GM12878 (cell line): ENCODE measurements around the gene NAA38. TPM values are rescaled to one million over a fixed set of nuclear protein-coding genes. Genes with fewer than 3 reads are reported as not detected.
A peak's percentile ranks its signal among the peaks of the same experiment; 100 is the strongest.

ENCODE experiments used
- ATAC-seq: fragments of 200-7000 bp; cut with Tn5 transposase; 3 replicates; pipeline ENCODE4 v1.9.1; 2020; ENCODE audit warnings: mild to moderate bottlenecking, moderate library complexity
- BruUV-seq: library from RNA; stranded (reverse); fragments of 400-500 nt; replicated peaks from 2 replicates; lab custom pipeline; 2021; lab: Mats Ljungman, UMichigan
- CTCF ChIA-PET: fragments of 300-600 bp; sonication (Branson Sonifier 250); formaldehyde crosslinking; extraction: SDS; loops from one replicate; lab custom pipeline; 2021; ENCODE audit warnings: inconsistent platforms; lab: Yijun Ruan, JAX
- POLR2A ChIA-PET: fragments of 350-600 bp; formaldehyde crosslinking; extraction: SDS; loops from one replicate; lab custom pipeline; 2021; ENCODE audit warnings: inconsistent platforms; lab: Charles Lee
- RAD21 ChIA-PET: fragments of 300-600 bp; sonication (Branson Sonifier 250); formaldehyde crosslinking; loops from one replicate; lab custom pipeline; 2023; ENCODE audit warnings: antibody characterized with exemption; ENCODE audit not compliant: unreplicated experiment; lab: Charles Lee
- SMC1A ChIA-PET: fragments of 300-600 bp; sonication (Branson Sonifier 250); formaldehyde crosslinking; loops from one replicate; lab custom pipeline; 2023; ENCODE audit not compliant: unreplicated experiment, uncharacterized antibody; lab: Charles Lee
- DNase-seq: peaks from one replicate; pipeline ENCODE4 v3.0.0-alpha.2; 2011; ENCODE audit warnings: low read depth, low spot score
- FAIRE-seq: peaks from 3 replicates; lab custom pipeline; 2011; peaks lifted over from hg19 to GRCh38; lab: Jason Lieb, UNC
- H2AFZ ChIP-seq: 2 replicates; pipeline ENCODE4 v1.6.0; 2011; ENCODE audit warnings: low read depth, low read length, control low read depth; ENCODE audit not compliant: control insufficient read depth
- H3K27ac ChIP-seq: 2 replicates; pipeline ENCODE4 v1.5.1; 2011; ENCODE audit warnings: control low read depth; ENCODE audit not compliant: control insufficient read depth, insufficient read depth
- H3K27me3 ChIP-seq, 2 experiments: replicated peaks in 1 of 2; 2 replicates each; pipeline versions ENCODE4 v1.6.0 to v1.6.1; 2011; ENCODE audit warnings: low read length in 1 of 2; ENCODE audit not compliant: control insufficient read depth in 2 of 2, insufficient read depth in 2 of 2
- H3K36me3 ChIP-seq, 2 experiments: 2 replicates each; pipeline ENCODE4 v1.5.1; 2011; ENCODE audit warnings: low read length in 1 of 2; ENCODE audit not compliant: control insufficient read depth in 2 of 2, insufficient read depth in 2 of 2
- H3K4me1 ChIP-seq: 2 replicates; pipeline ENCODE4 v1.6.1; 2011; ENCODE audit warnings: mild to moderate bottlenecking, low read length, moderate library complexity, mixed read lengths; ENCODE audit not compliant: control insufficient read depth, insufficient read depth
- H3K4me2 ChIP-seq: 2 replicates; pipeline ENCODE4 v1.6.0; 2011; ENCODE audit warnings: control low read depth; ENCODE audit not compliant: control insufficient read depth, insufficient read depth
- H3K4me3 ChIP-seq: fragments of 200-600 bp; sonication (generic); 2 replicates; pipeline ENCODE4 v1.5.1; 2016
- H3K79me2 ChIP-seq: 2 replicates; pipeline ENCODE4 v1.6.0; 2011; ENCODE audit warnings: low read length; ENCODE audit not compliant: control insufficient read depth, insufficient read depth
- H3K9ac ChIP-seq: 2 replicates; pipeline ENCODE4 v1.8.0; 2011; ENCODE audit warnings: low read length, control low read depth, mixed read lengths; ENCODE audit not compliant: control insufficient read depth, insufficient read depth
- H3K9me3 ChIP-seq: replicated peaks from 3 replicates; pipeline ENCODE4 v1.5.1; 2011; ENCODE audit warnings: mild to moderate bottlenecking, low read length; ENCODE audit not compliant: control insufficient read depth, insufficient read depth
- H4K20me1 ChIP-seq: 2 replicates; pipeline ENCODE4 v1.6.0; 2011; ENCODE audit not compliant: control insufficient read depth, insufficient read depth
- BHLHE40 ChIP-seq, 2 experiments: fragments of 450-650 bp in 1 of 2; IDR thresholded peaks; 2 replicates each; pipeline ENCODE4 v1.6.1; 2011 to 2017; ENCODE audit warnings: low read depth in 2 of 2, borderline replicate concordance in 1 of 2, improper control_type of control experiment in 1 of 2, low read length in 1 of 2, mild to moderate bottlenecking in 1 of 2
- BMI1 ChIP-seq: fragments of 450-650 bp; IDR thresholded peaks from 2 replicates; pipeline ENCODE4 v1.6.1; 2016; ENCODE audit warnings: mild to moderate bottlenecking, moderate library complexity, borderline replicate concordance
- CBFB ChIP-seq: IDR thresholded peaks from 2 replicates; pipeline ENCODE4 v1.6.1; 2016; ENCODE audit warnings: antibody characterized with exemption, low read depth
- DPF2 ChIP-seq: fragments of 450-650 bp; IDR thresholded peaks from 2 replicates; pipeline ENCODE4 v1.6.1; 2017; ENCODE audit warnings: mild to moderate bottlenecking
- FOS ChIP-seq: IDR thresholded peaks from 3 replicates; pipeline ENCODE4 v1.6.1; 2011; ENCODE audit warnings: borderline replicate concordance; ENCODE audit not compliant: insufficient read length; ENCODE audit errors: extremely low read depth
- NR2C2 ChIP-seq: IDR thresholded peaks from 2 replicates; pipeline ENCODE4 v1.6.1; 2011; ENCODE audit warnings: borderline replicate concordance, low read depth; ENCODE audit not compliant: control insufficient read depth, insufficient read length
- RAD21 ChIP-seq: IDR thresholded peaks from 2 replicates; pipeline ENCODE4 v1.6.1; 2011; ENCODE audit warnings: mild to moderate bottlenecking, low read depth, low read length, moderate library complexity; ENCODE audit not compliant: insufficient read depth
- SREBF2 ChIP-seq: IDR thresholded peaks from 2 replicates; pipeline ENCODE4 v1.6.1; 2012; ENCODE audit warnings: mild to moderate bottlenecking, low read length
- SRF ChIP-seq, 2 experiments: IDR thresholded peaks; 2 replicates each; pipeline ENCODE4 v1.6.1; 2011; ENCODE audit warnings: low read depth in 2 of 2, low read length in 2 of 2, mild to moderate bottlenecking in 1 of 2, moderate library complexity in 1 of 2
- WRNIP1 ChIP-seq: IDR thresholded peaks from 2 replicates; pipeline ENCODE4 v1.6.1; 2011; ENCODE audit warnings: low read depth, low read length, improper control_type of control experiment, borderline replicate concordance
- ZNF384 ChIP-seq: IDR thresholded peaks from 2 replicates; pipeline ENCODE4 v1.6.1; 2012; ENCODE audit warnings: low read depth, mild to moderate bottlenecking, low read length, improper control_type of control experiment, borderline replicate concordance
- WGBS: methylation state at CpG from one replicate; pipeline ENCODE4 v1.1.6; 2016; ENCODE audit warnings: low lambda C conversion rate; ENCODE audit not compliant: insufficient replicate concordance, insufficient coverage; ENCODE audit errors: missing lambda C conversion rate; 5-methylcytosine and 5-hydroxymethylcytosine counted together
- in situ Hi-C: fragments of 300-500 bp; cut with MboI; formaldehyde crosslinking; loops from 9 replicates; pipeline ENCODE4 v1.14.3; 2018; ENCODE audit warnings: mixed read lengths
- intact Hi-C: fragments of 100-400 bp; cut with micrococcal nuclease; formaldehyde crosslinking; loops from one replicate; pipeline ENCODE4 v1.14.2; 2022; ENCODE audit not compliant: unreplicated experiment
- polyA plus RNA-seq, 11 experiments: library from polyadenylated mRNA; depleted of rRNA in 4 of 11; unstranded in 6 of 11; stranded (reverse) in 5 of 11; fragments of >200 nt; fragmentation: Nextera tagmentation in 4 of 11; fragmentation: Illumina TruSeq in 1 of 11; extraction: Ambion mirVana in 4 of 11; extraction: Trizol in 1 of 11; gene quantifications; 1 replicate in 1 of 11; 2 replicates in 10 of 11; pipeline versions ENCODE4 v1.2.1 to v1.2.3, GENCODE V29; 2011 to 2016; ENCODE audit warnings: inconsistent platforms in 2 of 11, missing spikeins in 2 of 11, low read depth in 1 of 11
- total RNA-seq, 4 experiments: library from RNA; depleted of rRNA in 3 of 4; stranded (reverse); fragments of >200 nt in 3 of 4; fragmentation: Illumina TruSeq in 1 of 4; extraction: Trizol in 1 of 4; gene quantifications; 2 replicates each; pipeline versions ENCODE4 v1.2.1 to v1.2.3, GENCODE V29; 2013 to 2021

Gene NAA38
- total and polyA plus RNA-seq, 10 of the 15 experiments (the other 5 are each of a cell fraction or from before 2014, with no cell fraction given): 31.5 to 337 (median 215) TPM

GRCh38 chr17:7882629-7883028 is 25.3 kb upstream of the NAA38 start (continued):
- TF ChIP-seq FOS: no peak
- no peak for TF ChIP-seq RAD21
- TF ChIP-seq BMI1: no peak
- TF ChIP-seq SREBF2: no peak
- TF ChIP-seq NR2C2: no peak
- no peak for TF ChIP-seq CBFB
- TF ChIP-seq ZNF384: no peak
- TF ChIP-seq WRNIP1: no peak
- TF ChIP-seq SRF (IDR thresholded peaks at IDR 0.05; ENCODE audit: low read depth in 2 of 2, low read length in 2 of 2): no peak
- TF ChIP-seq DPF2: no peak

GRCh38 chr17:7882068-7882467 is 24.7 kb upstream of the NAA38 start:
- Histone ChIP-seq H3K9ac (peak overlapping the region; percentile 4; the same call in 1 of the 2 replicates), H3K27me3 (no peaks in the 10 kb centered on the region), H3K4me2 (peak overlapping the region; percentile 57), H2AFZ (no peak overlapping the region), H3K4me1 (peaks cover 15% of the 10 kb centered on the region), H3K4me3 (peak overlapping the region; percentile 58), H3K27ac (no peak overlapping the region), H3K9me3 (no peaks in the 10 kb centered on the region), H4K20me1 (no peaks in the 10 kb centered on the region), H3K79me2 (peaks cover 24% of the 10 kb centered on the region), H3K36me3 (peaks cover 0 to 2% of the 10 kb centered on the region in 2 experiments; a peak in 1 of 4 replicates)
- ChIA-PET CTCF (interaction anchor here (1.0 to 8.9 kb wide), 6 partner anchors 13 to 159 kb away, joined by 3 to 75 read pairs (median 4); partner anchors contain the start of gene NAA38), POLR2A (interaction anchor here (1.0 to 1.5 kb wide), 3 partner anchors 10 to 46 kb away, joined by 3 to 8 read pairs (median 3); no protein-coding TSS in a partner anchor), RAD21 (interaction anchor here (0.6 to 0.8 kb wide), 2 partner anchors 25 to 31 kb away, joined by 3 read pairs; partner anchors contain the start of gene NAA38), SMC1A (interaction anchor here (1.2 to 1.3 kb wide), 2 partner anchors 16 to 41 kb away, joined by 3 to 4 read pairs; no protein-coding TSS in a partner anchor)
- WGBS: 41% methylated on average over 7 of the region's 7 CpGs
- intact Hi-C loops (no loop called here), in situ Hi-C loops (no loop called here)
- ATAC-seq: peak; percentile 6
- TF ChIP-seq CBFB (no peak), BHLHE40 (IDR thresholded peaks at IDR 0.05; ENCODE audit: borderline replicate concordance in 1 of 2, low read depth in 2 of 2, low read length in 1 of 2) (peak in 1 of 2 experiments; percentile 19; a peak in 1 of 4 replicates)
- peak; percentile 38 for FAIRE-seq
- BruUV-seq: no TSS peak
- no peak for DNase-seq
